CD14-positive monocyte (primary cell): ENCODE results near the gene PLEKHN1. TPM values are rescaled to one million over a fixed set of nuclear protein-coding genes. Genes with fewer than 3 reads are reported as not detected.

Source experiments
- DNase-seq, 3 donors: peaks; one replicate each; pipeline ENCODE4 v3.0.0-alpha.2; 2011 to 2022
- H2AFZ ChIP-seq: 2 replicates; pipeline ENCODE4 v1.6.0; 2012; ENCODE audit warnings: mild to moderate bottlenecking, low read depth, low read length, inconsistent platforms; ENCODE audit not compliant: insufficient read depth, poor library complexity, severe bottlenecking
- H3K27ac ChIP-seq, 2 donors: 1 replicate in 1 of 2; 2 replicates in 1 of 2; pipeline ENCODE4 v1.5.1; 2012 to 2013; ENCODE audit warnings: low read length in 2 of 2, control low read depth in 1 of 2, inconsistent platforms in 1 of 2, low read depth in 1 of 2, mild to moderate bottlenecking in 1 of 2
- H3K27me3 ChIP-seq, 2 donors: one replicate each; pipeline versions ENCODE4 v1.6.0 to v1.6.1; 2011 to 2013; ENCODE audit warnings: low read length in 2 of 2; ENCODE audit not compliant: control insufficient read depth in 2 of 2, insufficient read depth in 2 of 2
- H3K36me3 ChIP-seq, 2 donors: replicated peaks in 1 of 2; 1 replicate in 1 of 2; 2 replicates in 1 of 2; pipeline versions ENCODE4 v1.5.1 to v1.6.1; 2012 to 2013; ENCODE audit warnings: low read length in 2 of 2, control low read depth in 1 of 2, inconsistent platforms in 1 of 2, mild to moderate bottlenecking in 1 of 2; ENCODE audit not compliant: insufficient read depth in 2 of 2, control insufficient read depth in 1 of 2
- H3K4me1 ChIP-seq, 2 donors: 1 replicate in 1 of 2; 2 replicates in 1 of 2; pipeline versions ENCODE4 v1.5.1 to v1.6.1; 2012 to 2013; ENCODE audit warnings: low read length in 2 of 2, control low read depth in 1 of 2, inconsistent platforms in 1 of 2, mild to moderate bottlenecking in 1 of 2, moderate library complexity in 1 of 2; ENCODE audit not compliant: insufficient read depth in 2 of 2, control insufficient read depth in 1 of 2
- H3K4me2 ChIP-seq: replicated peaks from 2 replicates; pipeline ENCODE3; 2012; ENCODE audit warnings: low read length, moderate library complexity, mild to moderate bottlenecking; ENCODE audit not compliant: poor library complexity, severe bottlenecking; ENCODE audit errors: extremely low read depth
- H3K4me3 ChIP-seq, 3 experiments: fragments of 200-600 bp in 1 of 3; sonication (generic) in 1 of 3; replicated peaks in 1 of 3; 1 replicate in 2 of 3; 2 replicates in 1 of 3; pipeline ENCODE4 v1.5.1; 2011 to 2013; ENCODE audit warnings: low read length in 3 of 3, mild to moderate bottlenecking in 3 of 3, control low read depth in 2 of 3, low read depth in 2 of 3, inconsistent platforms in 1 of 3, moderate library complexity in 1 of 3
- H3K79me2 ChIP-seq: 2 replicates; pipeline ENCODE4 v1.6.0; 2012; ENCODE audit warnings: mild to moderate bottlenecking, control low read depth, inconsistent platforms, low read length, moderate library complexity; ENCODE audit not compliant: insufficient read depth
- H3K9ac ChIP-seq: 2 replicates; pipeline ENCODE4 v1.6.0; 2017; ENCODE audit warnings: low read length, mild to moderate bottlenecking; ENCODE audit not compliant: insufficient read depth, poor library complexity, severe bottlenecking
- H3K9me3 ChIP-seq, 2 donors: replicated peaks in 1 of 2; 1 replicate in 1 of 2; 2 replicates in 1 of 2; pipeline versions ENCODE4 v1.5.1 to v1.6.1; 2012 to 2013; ENCODE audit warnings: low read length in 2 of 2, control low read depth in 1 of 2; ENCODE audit not compliant: control insufficient read depth in 1 of 2, insufficient read depth in 1 of 2
- H4K20me1 ChIP-seq: 2 replicates; pipeline ENCODE4 v1.6.0; 2012; ENCODE audit warnings: mild to moderate bottlenecking, low read length, control low read depth, moderate library complexity; ENCODE audit not compliant: insufficient read depth
- H3K27ac Mint-ChIP-seq, 7 donors: one replicate each; pipeline ENCODE4 v1.8.0; 2020; ENCODE audit warnings: mild to moderate bottlenecking in 7 of 7, mixed read lengths in 7 of 7, moderate library complexity in 6 of 7, inconsistent platforms in 2 of 7
- H3K27me3 Mint-ChIP-seq, 3 donors: one replicate each; pipeline ENCODE4 v1.8.0; 2021 to 2022; ENCODE audit warnings: low read depth in 3 of 3, mild to moderate bottlenecking in 3 of 3, mixed read lengths in 3 of 3, moderate library complexity in 3 of 3, inconsistent platforms in 1 of 3
- H3K36me3 Mint-ChIP-seq, 2 donors: one replicate each; pipeline ENCODE4 v1.8.0; 2020; ENCODE audit warnings: mixed read lengths in 2 of 2, inconsistent platforms in 1 of 2, mild to moderate bottlenecking in 1 of 2
- H3K4me1 Mint-ChIP-seq: one replicate; pipeline ENCODE4 v1.8.0; 2020; ENCODE audit warnings: mild to moderate bottlenecking, mixed read lengths
- H3K4me3 Mint-ChIP-seq, 2 donors: one replicate each; pipeline ENCODE4 v1.8.0; 2020; ENCODE audit warnings: mild to moderate bottlenecking in 2 of 2, mixed read lengths in 2 of 2, moderate library complexity in 1 of 2
- H3K9me3 Mint-ChIP-seq, 7 donors: one replicate each; pipeline ENCODE4 v1.8.0; 2020 to 2022; ENCODE audit warnings: mixed read lengths in 7 of 7, mild to moderate bottlenecking in 6 of 7, moderate library complexity in 6 of 7, inconsistent platforms in 2 of 7
- WGBS: methylation state at CpG from one replicate; pipeline ENCODE4 v1.1.5; 2013; ENCODE audit warnings: missing lambda C conversion rate; ENCODE audit not compliant: insufficient coverage; 5-methylcytosine and 5-hydroxymethylcytosine counted together
- intact Hi-C, 2 donors: fragments of 100-400 bp; cut with micrococcal nuclease; formaldehyde crosslinking; loops; one replicate each; pipeline versions ENCODE4 v1.15.0 to v1.15.1; 2023
- polyA plus RNA-seq, 3 donors: library from polyadenylated mRNA; depleted of rRNA in 1 of 3; unstranded in 2 of 3; stranded (reverse) in 1 of 3; fragments of 300-500 nt in 2 of 3; fragments of >200 nt in 1 of 3; fragmentation: Illumina TruSeq in 2 of 3; gene quantifications; 1 replicate in 2 of 3; 2 replicates in 1 of 3; pipeline ENCODE4 v1.2.3, GENCODE V29; 2012 to 2021
- small RNA-seq: library from RNA; depleted of rRNA; stranded (forward); fragments of <200 nt; gene quantifications from one replicate; pipeline ENCODE3, GENCODE V24; 2012; ENCODE audit warnings: low read depth; ENCODE audit not compliant: insufficient read length
- TF ChIP-seq, protein P1 (sequence below): fragments of 200-600 bp; IDR thresholded peaks from one replicate; pipeline ENCODE4 v1.8.0; 2022; ENCODE audit warnings: antibody characterized with exemption, mild to moderate bottlenecking

The PLEKHN1 gene
- polyA plus RNA-seq, 3 donors, result 0.21 to 1.5 (median 0.62) TPM

GRCh38 chr1:1024149-1024770 is 58.0 kb downstream of the PLEKHN1 start:
- Histone ChIP-seq H3K79me2 (no peaks in the 10 kb centered on the region), H2AFZ (no peak overlapping the region), H3K4me2 (no peak overlapping the region), H3K4me3 (no peak overlapping the region), H3K27ac (no peak overlapping the region), H4K20me1 (no peaks in the 10 kb centered on the region), H3K9ac (no peak overlapping the region), H3K9me3 (no peaks in the 10 kb centered on the region), H3K27me3 (peaks cover 7 to 41% of the 10 kb centered on the region in 2 donors), H3K4me1 (peaks cover 8 to 16% of the 10 kb centered on the region in 2 donors), H3K36me3 (no peaks in the 10 kb centered on the region)
- WGBS, result 92% methylated on average over 7 of the region's 9 CpGs
- intact Hi-C loops, result loop anchor here in 1 of 2 donors (5.0 kb wide), 1 partner anchor 33 kb away; no protein-coding TSS in a partner anchor
- H3K27ac Mint-ChIP-seq, result no peak overlapping the region
- peaks cover 6% of the 10 kb centered on the region for H3K4me1 Mint-ChIP-seq
- peaks cover 0 to 6% (median 0%) of the 10 kb centered on the region in 7 donors for H3K9me3 Mint-ChIP-seq
- DNase-seq, result no peak
- H3K4me3 Mint-ChIP-seq, result no peak overlapping the region
- no peaks in the 10 kb centered on the region for H3K36me3 Mint-ChIP-seq
- H3K27me3 Mint-ChIP-seq, result peaks cover 28 to 51% (median 29%) of the 10 kb centered on the region in 3 donors
- TF ChIP-seq, protein P1, sequence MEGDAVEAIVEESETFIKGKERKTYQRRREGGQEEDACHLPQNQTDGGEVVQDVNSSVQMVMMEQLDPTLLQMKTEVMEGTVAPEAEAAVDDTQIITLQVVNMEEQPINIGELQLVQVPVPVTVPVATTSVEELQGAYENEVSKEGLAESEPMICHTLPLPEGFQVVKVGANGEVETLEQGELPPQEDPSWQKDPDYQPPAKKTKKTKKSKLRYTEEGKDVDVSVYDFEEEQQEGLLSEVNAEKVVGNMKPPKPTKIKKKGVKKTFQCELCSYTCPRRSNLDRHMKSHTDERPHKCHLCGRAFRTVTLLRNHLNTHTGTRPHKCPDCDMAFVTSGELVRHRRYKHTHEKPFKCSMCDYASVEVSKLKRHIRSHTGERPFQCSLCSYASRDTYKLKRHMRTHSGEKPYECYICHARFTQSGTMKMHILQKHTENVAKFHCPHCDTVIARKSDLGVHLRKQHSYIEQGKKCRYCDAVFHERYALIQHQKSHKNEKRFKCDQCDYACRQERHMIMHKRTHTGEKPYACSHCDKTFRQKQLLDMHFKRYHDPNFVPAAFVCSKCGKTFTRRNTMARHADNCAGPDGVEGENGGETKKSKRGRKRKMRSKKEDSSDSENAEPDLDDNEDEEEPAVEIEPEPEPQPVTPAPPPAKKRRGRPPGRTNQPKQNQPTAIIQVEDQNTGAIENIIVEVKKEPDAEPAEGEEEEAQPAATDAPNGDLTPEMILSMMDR, result no peak

DNA sequence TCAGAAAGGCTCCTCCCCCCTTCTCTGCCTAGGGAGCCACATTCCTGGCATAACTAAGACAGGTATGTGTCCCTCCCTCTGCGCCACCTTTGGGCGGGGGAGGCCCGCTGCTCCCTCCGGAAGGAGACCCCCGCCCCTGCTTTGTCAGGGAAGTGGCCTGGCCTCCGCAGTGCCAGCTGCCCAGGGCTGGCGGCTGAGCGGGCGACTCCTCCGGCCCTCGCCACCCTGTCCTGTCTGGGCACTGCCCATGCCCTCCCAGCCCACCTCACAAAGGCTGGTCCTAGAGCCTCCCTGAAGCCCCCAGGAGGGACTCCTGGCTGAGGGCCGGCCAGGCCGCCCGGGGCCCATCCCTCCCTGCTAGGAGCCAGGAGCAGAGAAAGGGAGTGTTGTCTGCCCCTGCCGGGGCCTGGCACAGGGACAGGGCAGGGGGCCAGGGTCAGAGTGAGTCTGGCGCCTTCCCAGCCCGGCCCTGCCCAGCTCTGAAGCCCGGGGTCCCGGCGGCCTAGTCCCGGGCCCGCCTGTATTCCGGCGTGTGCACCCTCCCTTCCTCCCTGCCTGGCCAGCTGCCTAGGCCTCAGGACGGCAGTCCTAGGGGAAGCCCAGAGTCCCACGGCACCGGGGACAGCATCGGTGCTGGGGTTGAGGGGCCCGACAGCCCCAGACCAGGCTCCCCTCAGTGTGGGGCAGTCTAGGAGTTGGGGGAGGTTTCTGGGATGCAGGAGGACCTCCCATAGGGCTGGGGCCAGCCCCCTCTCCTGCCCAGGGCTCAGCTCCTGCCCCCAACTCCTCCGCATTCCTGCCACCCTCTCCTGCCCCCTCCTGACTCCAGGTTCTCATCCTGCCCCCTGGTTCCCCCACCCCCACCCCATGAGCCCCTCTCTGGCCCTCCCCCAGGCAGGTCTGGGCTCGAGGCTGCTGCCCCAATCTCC is 58.8 kb downstream of the PLEKHN1 start:
- H3K4me3 Mint-ChIP-seq, result no peak overlapping the region
- H3K9me3 ChIP-seq, result no peaks in the 10 kb centered on the region
- H4K20me1 ChIP-seq, result no peaks in the 10 kb centered on the region
- 91% methylated on average over 19 of the region's 31 CpGs for WGBS
- H3K27me3 Mint-ChIP-seq, result peaks cover 28 to 51% (median 29%) of the 10 kb centered on the region in 3 donors
- intact Hi-C loops, result loop anchor here in 1 of 2 donors (5.0 kb wide), 1 partner anchor 32 kb away; no protein-coding TSS in a partner anchor
- no peaks in the 10 kb centered on the region for H3K36me3 Mint-ChIP-seq
- H3K4me3 ChIP-seq, result no peak overlapping the region
- H3K4me1 ChIP-seq, result peaks cover 8 to 16% of the 10 kb centered on the region in 2 donors
- H3K9ac ChIP-seq, result no peak overlapping the region
- H3K79me2 ChIP-seq, result no peaks in the 10 kb centered on the region
- H3K27ac Mint-ChIP-seq, result no peak overlapping the region
- H3K9me3 Mint-ChIP-seq, result peaks cover 0 to 6% (median 0%) of the 10 kb centered on the region in 7 donors
- H2AFZ ChIP-seq, result no peak overlapping the region
- no peak for DNase-seq
- no peak overlapping the region for H3K4me2 ChIP-seq
- peaks cover 6% of the 10 kb centered on the region for H3K4me1 Mint-ChIP-seq
- H3K27ac ChIP-seq, result no peak overlapping the region
- H3K36me3 ChIP-seq, result no peaks in the 10 kb centered on the region
- TF ChIP-seq, protein P1, result no peak
- peaks cover 7 to 41% of the 10 kb centered on the region in 2 donors for H3K27me3 ChIP-seq

Small RNAs within 50 kb of the gene (small RNA-seq; reads per million reads assigned to genes)
- not detected for gene AL645608.3

Other genes with a start within 250 kb of the PLEKHN1 start
- not detected for gene SAMD11, start 42.6 kb upstream of the PLEKHN1 start, polyA plus RNA-seq
- 10 to 100 TPM; 34.5 to 47.9 (median 35.8) TPM for gene NOC2L, start 7.2 kb upstream of the PLEKHN1 start, polyA plus RNA-seq
- 10 to 100 TPM in 1 of 3 donors, under 1 TPM in 2; 0.31 to 48.1 (median 0.71) TPM for gene KLHL17, start 5.9 kb upstream of the PLEKHN1 start, polyA plus RNA-seq
- gene PERM1, start 15.6 kb downstream of the PLEKHN1 start, polyA plus RNA-seq, result not detected
- 10 to 100 TPM in 1 of 3 donors, 1 to 10 TPM in 2; 1.4 to 26.8 (median 2.0) TPM for gene HES4, start 33.6 kb downstream of the PLEKHN1 start, polyA plus RNA-seq
- gene ISG15, start 47.0 kb downstream of the PLEKHN1 start, polyA plus RNA-seq, result 100 to 1,000 TPM; 128 to 241 (median 145) TPM
- gene AGRN, start 53.6 kb downstream of the PLEKHN1 start, polyA plus RNA-seq, result 1 to 10 TPM in 1 of 3 donors, under 1 TPM in 2; 0.06 to 4.7 (median 0.43) TPM
- not detected for gene RNF223, start 107.8 kb downstream of the PLEKHN1 start, polyA plus RNA-seq
- gene C1orf159, start 149.6 kb downstream of the PLEKHN1 start, polyA plus RNA-seq, result 10 to 100 TPM in 1 of 3 donors, 1 to 10 TPM in 2; 3.0 to 18.8 (median 3.3) TPM
- under 1 TPM in 1 of 3 donors, not detected in 2; 0.06 TPM for gene TTLL10, start 207.4 kb downstream of the PLEKHN1 start, polyA plus RNA-seq
- not detected for gene TNFRSF18, start 240.1 kb downstream of the PLEKHN1 start, polyA plus RNA-seq
- gene TNFRSF4, start 247.7 kb downstream of the PLEKHN1 start, polyA plus RNA-seq, result under 1 TPM in 1 of 3 donors, not detected in 2; 0.05 TPM